GM23338 (cell line): ENCODE data around the gene CHD9NB. TPM values are rescaled to one million over a fixed set of nuclear protein-coding genes. Genes with fewer than 3 reads are reported as not detected.

Source experiments
- ATAC-seq: fragments of 200-7000 bp; cut with Tn5 transposase; 3 replicates; pipeline ENCODE4 v1.9.1; 2020
- DNase-seq: peaks from one replicate; pipeline ENCODE4 v3.0.0-alpha.2; 2015; ENCODE audit warnings: low spot score
- H2AFZ ChIP-seq: fragments of 200-600 bp; sonication (generic); 2 replicates; pipeline ENCODE4 v1.8.0; 2016; ENCODE audit warnings: antibody characterized with exemption, mild to moderate bottlenecking, moderate library complexity
- H3F3A ChIP-seq: fragments of 200-600 bp; sonication (generic); replicated peaks from 2 replicates; pipeline ENCODE4 v1.8.0; 2017; ENCODE audit warnings: antibody characterized with exemption, mixed run types, low read depth
- H3K27ac ChIP-seq: fragments of 200-600 bp; sonication (generic); 2 replicates; pipeline ENCODE4 v1.6.1; 2016; ENCODE audit warnings: low read depth
- H3K27me3 ChIP-seq: fragments of 200-600 bp; sonication (generic); 2 replicates; pipeline ENCODE4 v1.8.0; 2016; ENCODE audit warnings: mild to moderate bottlenecking, mixed run types, moderate library complexity; ENCODE audit not compliant: insufficient read depth
- H3K36me3 ChIP-seq: fragments of 200-600 bp; sonication (generic); 2 replicates; pipeline ENCODE4 v1.8.0; 2016; ENCODE audit warnings: mild to moderate bottlenecking; ENCODE audit not compliant: insufficient read depth
- H3K4me1 ChIP-seq: fragments of 200-600 bp; sonication (generic); 2 replicates; pipeline ENCODE4 v1.8.0; 2016; ENCODE audit warnings: mild to moderate bottlenecking, moderate library complexity; ENCODE audit not compliant: insufficient read depth
- H3K4me2 ChIP-seq: fragments of 200-600 bp; sonication (generic); 2 replicates; pipeline ENCODE4 v1.7.1; 2017; ENCODE audit warnings: mixed run types
- H3K4me3 ChIP-seq: fragments of 200-600 bp; sonication (generic); 2 replicates; pipeline ENCODE4 v1.6.1; 2016; ENCODE audit warnings: mixed run types
- H3K79me2 ChIP-seq: fragments of 200-600 bp; sonication (generic); replicated peaks from 2 replicates; pipeline ENCODE4 v1.8.0; 2017; ENCODE audit warnings: mild to moderate bottlenecking; ENCODE audit not compliant: insufficient read depth
- H3K9me2 ChIP-seq: fragments of 200-600 bp; sonication (generic); 2 replicates; pipeline ENCODE4 v1.8.0; 2017; ENCODE audit not compliant: insufficient read depth
- H4K20me1 ChIP-seq: fragments of 200-600 bp; sonication (generic); replicated peaks from 2 replicates; pipeline ENCODE4 v1.8.0; 2017; ENCODE audit warnings: mild to moderate bottlenecking; ENCODE audit not compliant: insufficient read depth
- H3K27ac Mint-ChIP-seq: 2 replicates; pipeline ENCODE4 v1.8.0; 2020; ENCODE audit warnings: inconsistent platforms, mild to moderate bottlenecking, moderate library complexity, mixed read lengths
- H3K27me3 Mint-ChIP-seq: 3 replicates; pipeline ENCODE4 v1.8.0; 2022; ENCODE audit warnings: low read depth, mild to moderate bottlenecking, moderate library complexity, mixed read lengths, inconsistent platforms; ENCODE audit not compliant: insufficient read depth, poor library complexity
- H3K36me3 Mint-ChIP-seq: 3 replicates; pipeline ENCODE4 v1.8.0; 2021; ENCODE audit warnings: low read depth, mild to moderate bottlenecking, inconsistent platforms, moderate library complexity, mixed read lengths
- H3K4me1 Mint-ChIP-seq: 3 replicates; pipeline ENCODE4 v1.8.0; 2020; ENCODE audit warnings: mild to moderate bottlenecking, inconsistent platforms, mixed read lengths
- H3K4me3 Mint-ChIP-seq: 3 replicates; pipeline ENCODE4 v1.8.0; 2021; ENCODE audit warnings: moderate library complexity, mild to moderate bottlenecking, inconsistent platforms, mixed read lengths
- H3K9me3 Mint-ChIP-seq: 3 replicates; pipeline ENCODE4 v1.8.0; 2020; ENCODE audit warnings: moderate library complexity, mild to moderate bottlenecking, inconsistent platforms, mixed read lengths
- CREB1 ChIP-seq: fragments of 250-450 bp; sonication (Bioruptor Pico); IDR thresholded peaks from 2 replicates; pipeline ENCODE4 v1.5.0; 2020; ENCODE audit warnings: low read depth, mild to moderate bottlenecking, moderate library complexity
- CTCF ChIP-seq, 2 experiments: fragments of 200-600 bp in 1 of 2; sonication (generic) in 1 of 2; conservative IDR thresholded peaks; 2 replicates each; pipeline versions ENCODE4 v1.5.1 to v1.6.1; 2016 to 2017; ENCODE audit warnings: antibody characterized with exemption in 2 of 2, low read depth in 2 of 2, mild to moderate bottlenecking in 2 of 2, moderate library complexity in 1 of 2
- ETS1 ChIP-seq: IDR thresholded peaks from 2 replicates; pipeline ENCODE4 v1.6.1; 2016; ENCODE audit warnings: antibody characterized with exemption
- EZH2phosphoT487 ChIP-seq: fragments of 200-600 bp; sonication (generic); IDR thresholded peaks from one replicate; pipeline ENCODE4 v1.8.1; 2018; ENCODE audit warnings: antibody characterized with exemption; ENCODE audit not compliant: unreplicated experiment
- JUNB ChIP-seq: IDR thresholded peaks from one replicate; pipeline ENCODE4 v1.6.1; 2016; ENCODE audit warnings: antibody characterized with exemption; ENCODE audit not compliant: unreplicated experiment
- POLR2AphosphoS5 ChIP-seq: IDR thresholded peaks from 2 replicates; pipeline ENCODE4 v1.6.1; 2016; ENCODE audit warnings: antibody characterized with exemption, low read depth
- REST ChIP-seq: IDR thresholded peaks from one replicate; pipeline ENCODE4 v1.6.1; 2018; ENCODE audit warnings: antibody characterized with exemption; ENCODE audit not compliant: unreplicated experiment
- ZNF331 ChIP-seq: fragments of 250-450 bp; sonication (Bioruptor Pico); IDR thresholded peaks from 2 replicates; pipeline ENCODE4 v1.5.0; 2020; ENCODE audit warnings: low read depth, mild to moderate bottlenecking, moderate library complexity
- ZNF462 ChIP-seq: fragments of 250-450 bp; sonication (Bioruptor Pico); IDR thresholded peaks from 2 replicates; pipeline ENCODE4 v1.5.0; 2020; ENCODE audit warnings: mild to moderate bottlenecking, moderate library complexity
- polyA plus RNA-seq: library from polyadenylated mRNA; unstranded; fragments of >200 nt; fragmentation: Nextera tagmentation; extraction: Ambion mirVana; gene quantifications from 2 replicates; pipeline ENCODE4 v1.2.1, GENCODE V29; 2016
- total RNA-seq: library from RNA; depleted of rRNA; stranded (reverse); fragments of >200 nt; shearing (Covaris generic); gene quantifications from 2 replicates; pipeline ENCODE4 v1.2.3, GENCODE V29; 2014

The CHD9NB gene
- total and polyA plus RNA-seq, 2 experiments from 2014 or later = 1.7 to 4.2 TPM

- peak overlapping the region; percentile 70 for H3K4me2 ChIP-seq
Measured at GRCh38 chr16:53085931-53086421, 33.3 kb upstream of the CHD9NB start.

GRCh38 chr16:53085369-53085843, 32.7 kb upstream of the CHD9NB start:
- Mint-ChIP-seq H3K27ac (no peak overlapping the region), H3K36me3 (no peaks in the 10 kb centered on the region; the same call in none of the 3 replicates), H3K4me1 (peaks cover 60% of the 10 kb centered on the region), H3K4me3 (no peak overlapping the region), H3K9me3 (no peaks in the 10 kb centered on the region), H3K27me3 (peaks cover 12% of the 10 kb centered on the region)
- Histone ChIP-seq H3K27ac (no peak overlapping the region), H2AFZ (no peak overlapping the region), H3K79me2 (peaks cover 13% of the 10 kb centered on the region), H3K27me3 (no peaks in the 10 kb centered on the region), H3K4me1 (peaks cover 51% of the 10 kb centered on the region), H3K36me3 (no peaks in the 10 kb centered on the region), H3K4me2 (peak overlapping the region; percentile 70), H4K20me1 (no peaks in the 10 kb centered on the region), H3K9me2 (no peaks in the 10 kb centered on the region), H3F3A (no peaks in the 10 kb centered on the region), H3K4me3 (no peak overlapping the region)
- no peak for ATAC-seq
- no peak for DNase-seq
- TF ChIP-seq CREB1 (no peak), JUNB (no peak), ZNF331 (CRISPR knock-in tag) (no peak), CTCF (conservative IDR thresholded peaks at IDR 0.05; ENCODE audit: low read depth in 2 of 2) (no peak), ZNF462 (no peak), POLR2AphosphoS5 (no peak), REST (no peak), ETS1 (no peak)

More at GRCh38 chr16:53085931-53086421, 33.3 kb upstream of the CHD9NB start:
- H4K20me1 ChIP-seq = no peaks in the 10 kb centered on the region
- H3K9me2 ChIP-seq = no peaks in the 10 kb centered on the region
- no peak overlapping the region; the same call in 1 of the 2 replicates for H3K27ac ChIP-seq
- DNase-seq = no peak
- ATAC-seq = peak; percentile 17
- no peaks in the 10 kb centered on the region for H3F3A ChIP-seq
- H3K27me3 Mint-ChIP-seq = peaks cover 11% of the 10 kb centered on the region
- no peaks in the 10 kb centered on the region for H3K36me3 ChIP-seq
- no peak overlapping the region for H3K4me3 ChIP-seq
- H3K4me3 Mint-ChIP-seq = no peak overlapping the region
- H3K4me1 ChIP-seq = peaks cover 50% of the 10 kb centered on the region
- H3K4me1 Mint-ChIP-seq = peaks cover 60% of the 10 kb centered on the region
- H2AFZ ChIP-seq = no peak overlapping the region
- H3K27me3 ChIP-seq = no peaks in the 10 kb centered on the region
- no peaks in the 10 kb centered on the region for H3K9me3 Mint-ChIP-seq
- no peaks in the 10 kb centered on the region; the same call in none of the 3 replicates for H3K36me3 Mint-ChIP-seq
- H3K79me2 ChIP-seq = peaks cover 7% of the 10 kb centered on the region; the same call in 1 of the 2 replicates
- no peak for TF ChIP-seq EZH2phosphoT487
- H3K27ac Mint-ChIP-seq = no peak overlapping the region
